NOMO-1 treated with dmso at 0.1 percent for 144 hours (cell line): ENCODE data around the gene PDIA5.
"Not testable (repeated sequence)": the region's sequence is repeated elsewhere in the genome, so short reads cannot be mapped to it uniquely, and the experiment has no call there.

Experiments
- DNase-seq: peaks from one replicate; lab custom pipeline; 2025; ENCODE audit not compliant: unreplicated experiment; lab: John Stamatoyannopoulos, UW

The PDIA5 gene

GRCh38 chr3:123090728-123091531 is 24.1 kb downstream of the PDIA5 start:
- no peak for DNase-seq

DNA sequence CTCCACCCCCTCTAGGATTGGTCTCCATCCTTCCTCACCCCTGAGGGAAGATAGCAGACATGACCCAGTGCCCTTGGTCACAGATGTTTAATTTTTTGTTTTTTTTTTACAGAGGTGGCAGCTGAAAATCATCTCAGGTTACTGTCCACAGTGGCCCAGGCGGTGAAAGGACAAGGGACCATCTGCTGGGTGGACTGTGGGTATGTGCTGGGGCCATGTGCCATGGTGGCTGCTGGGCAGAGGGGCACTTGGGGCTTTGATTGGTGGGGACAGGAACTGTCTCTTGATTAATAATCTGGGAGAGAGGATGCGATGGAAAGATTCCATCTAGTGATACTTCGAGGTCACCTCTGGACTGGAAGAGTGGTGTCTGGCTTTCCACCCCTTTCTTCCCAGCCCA is 25.4 kb downstream of the PDIA5 start:
- no peak for DNase-seq

GRCh38 chr3:123093696-123094095 is 26.9 kb downstream of the PDIA5 start:
- DNase-seq, result no peak

DNA sequence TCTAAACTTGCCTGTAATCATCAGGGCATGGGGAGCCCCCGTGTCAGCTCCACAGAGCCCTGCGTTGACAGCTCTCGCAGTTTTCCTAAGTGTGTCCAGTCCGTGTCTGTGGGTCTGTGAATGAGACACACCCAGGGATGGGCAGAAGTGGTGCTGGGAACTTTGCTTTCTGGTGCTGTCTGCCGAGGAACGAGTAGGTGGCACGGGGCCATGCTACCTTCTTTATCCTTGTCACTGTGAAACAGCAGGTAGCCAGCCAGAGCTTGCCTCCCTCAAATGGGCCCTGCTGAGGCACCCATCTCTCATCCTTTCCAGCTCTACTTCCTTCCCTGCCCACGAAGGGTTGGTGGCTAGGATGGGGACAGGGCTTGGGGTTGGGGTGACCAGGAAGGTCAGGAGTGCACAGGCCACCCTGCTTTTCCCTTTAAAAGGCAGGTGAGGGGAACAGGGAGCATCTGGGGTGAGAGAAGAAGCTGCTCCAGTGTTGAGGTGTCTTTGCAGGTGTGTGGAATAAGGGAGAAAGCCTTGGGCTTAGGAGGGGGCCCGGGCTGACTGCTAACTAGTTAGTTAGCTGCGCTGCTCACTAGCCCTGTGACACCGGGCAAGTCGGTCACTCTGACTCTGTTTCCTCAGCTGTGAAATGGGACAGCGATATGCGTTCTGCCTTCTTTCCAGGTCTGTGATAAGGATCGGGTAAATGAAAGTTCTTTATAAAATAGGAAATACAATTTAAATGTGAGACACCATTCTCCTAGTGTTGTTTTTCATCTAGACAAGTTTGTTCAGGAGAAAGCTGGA is 27.9 kb downstream of the PDIA5 start:
- DNase-seq, result no peak

DNA sequence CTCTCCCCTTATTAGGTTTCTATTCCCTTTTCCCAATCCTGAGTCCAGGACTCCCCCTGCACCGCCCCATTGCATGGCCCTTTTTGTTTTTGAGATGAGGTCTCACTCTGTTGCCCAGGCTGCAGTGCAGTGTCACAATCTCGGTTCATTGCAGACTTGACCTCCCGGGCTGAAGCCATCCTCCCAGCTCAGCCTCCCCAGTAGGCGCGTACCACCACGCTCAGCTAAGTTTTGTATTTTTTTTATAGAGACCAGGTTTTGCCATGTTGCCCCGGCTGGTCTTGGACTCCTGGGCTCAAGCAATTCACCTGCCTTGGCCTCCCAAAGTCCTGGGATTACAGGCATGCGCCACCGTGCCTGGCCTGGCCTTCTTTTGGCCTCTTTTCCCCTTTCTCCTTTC is 29.3 kb downstream of the PDIA5 start:
- DNase-seq, result no peak

- DNase-seq, result no peak
These were observed 29.9 kb downstream of the PDIA5 start for GRCh38 chr3:123096731-123097130.

GRCh38 chr3:123098426-123099330 is 31.9 kb downstream of the PDIA5 start:
- DNase-seq, result no peak

- DNase-seq, result no peak
These were observed 32.7 kb downstream of the PDIA5 start for GRCh38 chr3:123099331-123100192.

DNA sequence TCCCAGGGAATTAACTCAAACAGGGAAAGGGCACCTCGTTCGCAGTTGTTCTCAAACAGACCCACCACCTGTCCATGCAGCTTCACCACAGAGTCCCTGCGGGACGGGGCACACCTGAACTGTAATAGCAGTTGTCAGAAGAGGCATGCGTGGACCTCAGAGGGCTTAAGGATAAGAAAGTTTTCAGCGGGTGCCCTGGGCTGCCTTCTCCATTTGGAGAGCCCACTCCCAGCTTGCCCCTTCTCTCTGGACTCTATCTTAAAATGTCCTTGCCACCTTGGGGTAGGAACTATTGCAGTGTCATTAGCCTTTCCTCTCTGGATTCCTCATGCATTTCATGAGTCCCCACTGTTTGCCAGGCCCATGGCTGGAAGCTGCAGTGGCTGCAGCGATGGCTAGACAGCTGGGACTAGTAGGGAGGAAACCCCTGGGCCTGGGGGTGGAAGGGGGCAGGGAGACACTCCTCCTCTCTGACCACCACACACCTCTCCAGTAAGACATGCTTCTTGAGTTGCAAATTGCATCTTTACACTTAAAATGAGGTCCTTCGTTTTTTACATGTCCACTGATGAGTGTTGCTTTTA is 33.5 kb downstream of the PDIA5 start:
- DNase-seq, result no peak

- DNase-seq, result no peak
These were observed 35.4 kb downstream of the PDIA5 start for GRCh38 chr3:123102249-123102648.

- no peak for DNase-seq
These were observed 36.0 kb downstream of the PDIA5 start for GRCh38 chr3:123102826-123103225.

DNA sequence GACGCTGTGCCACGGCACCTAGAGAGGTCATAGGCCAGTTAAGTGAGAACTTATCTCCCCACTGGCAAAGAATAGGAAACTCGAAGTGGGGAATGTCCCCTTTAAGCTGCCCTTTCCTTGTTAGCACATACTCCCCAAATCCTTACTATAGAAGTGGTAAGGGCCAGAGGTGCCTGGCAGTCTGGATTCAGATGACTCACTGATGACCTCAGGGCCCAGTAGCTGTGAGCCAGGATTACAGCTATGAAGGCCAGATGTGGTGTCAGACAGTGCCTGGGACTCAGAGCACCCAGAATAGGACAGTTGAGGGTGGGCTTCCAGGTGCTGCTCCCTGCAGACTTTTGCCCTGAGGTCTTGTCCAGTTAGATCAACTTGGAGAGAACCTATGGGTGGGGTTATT is 37.7 kb downstream of the PDIA5 start:
- DNase-seq, result no peak

- no peak for DNase-seq
These were observed 38.7 kb downstream of the PDIA5 start for GRCh38 chr3:123105201-123106189.

- DNase-seq, result no peak
These were observed 43.6 kb downstream of the PDIA5 start for GRCh38 chr3:123110282-123110975.

DNA sequence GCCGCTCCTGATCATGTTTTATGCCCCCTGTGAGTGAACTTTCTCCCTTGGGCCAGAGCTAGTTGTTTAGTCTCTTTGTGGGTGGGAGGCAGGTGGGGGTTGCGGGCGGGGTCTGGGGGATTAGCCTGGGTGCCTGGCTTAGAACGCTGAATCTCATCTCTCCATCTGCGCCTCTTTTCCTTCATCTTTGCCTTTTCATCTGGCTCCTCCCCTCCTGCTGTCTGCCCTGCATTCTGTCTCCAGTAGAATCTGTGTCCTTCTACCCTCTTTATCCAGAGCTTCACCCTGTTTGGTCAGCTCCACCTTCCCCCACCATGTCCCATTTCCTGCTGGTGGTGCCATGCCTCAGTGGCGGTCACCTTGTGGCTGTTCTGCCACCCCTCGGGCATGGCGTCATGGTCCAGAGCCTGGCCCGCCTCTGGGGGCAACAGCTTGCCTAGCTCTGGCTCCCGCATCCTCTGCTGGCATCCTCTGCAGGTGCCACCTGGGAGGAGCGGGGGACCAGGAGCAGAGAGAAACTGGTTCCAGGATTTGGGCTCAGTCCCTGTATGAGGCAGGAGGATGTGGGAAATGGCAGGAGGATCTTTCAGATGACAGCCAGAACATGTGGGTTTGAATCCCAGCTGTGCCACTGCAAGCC is 44.3 kb downstream of the PDIA5 start:
- no peak for DNase-seq

DNA sequence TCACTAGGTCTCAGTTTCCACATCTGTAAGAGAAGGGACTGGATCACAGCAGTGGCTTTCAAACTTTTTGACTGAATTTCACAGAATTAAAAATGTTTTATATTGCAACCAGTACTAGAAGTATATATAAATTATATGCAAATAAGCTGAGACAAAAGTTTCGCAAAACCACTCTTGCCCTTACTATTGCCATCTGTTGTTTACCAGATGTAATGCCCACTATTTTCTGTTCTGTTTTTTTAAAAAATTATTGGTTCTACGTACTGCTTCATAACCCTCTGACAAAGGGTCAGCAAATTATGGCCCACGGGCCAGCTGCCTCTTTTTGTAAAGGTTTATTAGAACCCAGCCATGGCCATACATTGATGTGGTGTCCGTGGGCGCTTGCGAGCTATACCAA is 44.8 kb downstream of the PDIA5 start:
- no peak for DNase-seq

DNA sequence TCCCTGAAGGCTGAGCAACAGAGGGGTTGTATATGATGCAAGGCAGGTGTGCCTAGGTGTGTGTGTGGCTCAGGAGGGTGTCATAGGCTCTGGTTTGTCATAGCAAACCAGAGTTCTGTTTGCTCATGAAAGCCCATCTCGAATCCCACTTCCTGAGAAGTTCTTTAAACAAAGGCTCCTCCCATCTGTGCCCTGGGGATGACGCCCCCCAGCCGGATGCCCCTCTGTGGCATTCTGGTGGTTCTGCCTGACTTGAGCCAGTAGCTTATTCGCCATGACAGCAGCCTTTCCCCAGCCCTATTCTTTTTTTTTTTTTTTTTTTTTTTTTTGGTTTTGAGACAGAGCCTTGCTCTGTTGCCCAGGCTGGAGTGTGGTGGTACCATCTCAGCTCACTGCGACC is 45.4 kb downstream of the PDIA5 start:
- no peak for DNase-seq

GRCh38 chr3:123112656-123113055 is 45.8 kb downstream of the PDIA5 start:
- DNase-seq, result not testable (repeated sequence)
